ENCODE measurements around the gene IGSF3. TPM values are rescaled to one million over a fixed set of nuclear protein-coding genes. Genes with fewer than 3 reads are reported as not detected.

IGSF3 gene
- total RNA-seq, 1 donor from 2014 or later: 27.2 TPM

- Mint-ChIP-seq H3K4me1 (peaks cover 16% of the 10 kb centered on the region), H3K4me3 (no peak overlapping the region), H3K27me3 (ENCODE audit: low read depth) (peaks cover 3% of the 10 kb centered on the region), H3K27ac (ENCODE audit: unreplicated experiment) (no peak overlapping the region), H3K36me3 (ENCODE audit: low read depth) (no peaks in the 10 kb centered on the region), H3K9me3 (no peaks in the 10 kb centered on the region)
- TF ChIP-seq CTCF (conservative IDR thresholded peaks at IDR 0.05): no peak
- DNase-seq (ENCODE audit: low read depth, low spot score): no peak
Measured at GRCh38 chr1:116680752-116681151, 13.2 kb upstream of the IGSF3 start.

GRCh38 chr1:116679828-116680628, 12.5 kb upstream of the IGSF3 start:
- Mint-ChIP-seq H3K9me3 (no peaks in the 10 kb centered on the region), H3K27me3 (ENCODE audit: low read depth) (peaks cover 3% of the 10 kb centered on the region), H3K4me1 (peaks cover 16% of the 10 kb centered on the region), H3K27ac (ENCODE audit: unreplicated experiment) (peak overlapping the region; percentile 82), H3K36me3 (ENCODE audit: low read depth) (no peaks in the 10 kb centered on the region), H3K4me3 (no peak overlapping the region)
- no peak for TF ChIP-seq CTCF (conservative IDR thresholded peaks at IDR 0.05)
- DNase-seq (ENCODE audit: low read depth, low spot score): no peak

- Mint-ChIP-seq H3K27ac (ENCODE audit: unreplicated experiment) (peak overlapping the region; percentile 80), H3K36me3 (ENCODE audit: low read depth) (no peaks in the 10 kb centered on the region), H3K4me1 (peaks cover 16% of the 10 kb centered on the region), H3K27me3 (ENCODE audit: low read depth) (peaks cover 3% of the 10 kb centered on the region), H3K9me3 (no peaks in the 10 kb centered on the region), H3K4me3 (no peak overlapping the region)
- TF ChIP-seq CTCF (conservative IDR thresholded peaks at IDR 0.05): no peak
- DNase-seq (ENCODE audit: low read depth, low spot score): peak; percentile 18
Measured at GRCh38 chr1:116679091-116679827, 11.7 kb upstream of the IGSF3 start.

- Mint-ChIP-seq H3K36me3 (ENCODE audit: low read depth) (no peaks in the 10 kb centered on the region), H3K27me3 (ENCODE audit: low read depth) (peaks cover 5% of the 10 kb centered on the region), H3K4me1 (peaks cover 16% of the 10 kb centered on the region), H3K4me3 (no peak overlapping the region), H3K9me3 (no peaks in the 10 kb centered on the region), H3K27ac (ENCODE audit: unreplicated experiment) (peak overlapping the region; percentile 91)
- no peak for DNase-seq (ENCODE audit: low read depth, low spot score)
- no peak for TF ChIP-seq CTCF (conservative IDR thresholded peaks at IDR 0.05)
Measured at GRCh38 chr1:116678732-116679090, 11.2 kb upstream of the IGSF3 start.

GRCh38 chr1:116677474-116678062, 10.0 kb upstream of the IGSF3 start:
- Mint-ChIP-seq H3K27me3 (ENCODE audit: low read depth) (peaks cover 7% of the 10 kb centered on the region), H3K4me3 (no peak overlapping the region), H3K9me3 (no peaks in the 10 kb centered on the region), H3K27ac (ENCODE audit: unreplicated experiment) (no peak overlapping the region), H3K4me1 (peaks cover 16% of the 10 kb centered on the region), H3K36me3 (ENCODE audit: low read depth) (no peaks in the 10 kb centered on the region)
- no peak for TF ChIP-seq CTCF (conservative IDR thresholded peaks at IDR 0.05)
- DNase-seq (ENCODE audit: low read depth, low spot score): no peak
